Hepatocyte (in vitro differentiated cells): ENCODE data around the gene MRPL44. TPM values are rescaled to one million over a fixed set of nuclear protein-coding genes. Genes with fewer than 3 reads are reported as not detected.

Source experiments
- DNase-seq: peaks from one replicate; pipeline ENCODE4 v3.0.0-alpha.2; 2016; ENCODE audit warnings: low spot score
- H2AFZ ChIP-seq: fragments of 200-600 bp; sonication (generic); 2 replicates; pipeline ENCODE4 v1.6.0; 2016; ENCODE audit warnings: antibody characterized with exemption, mild to moderate bottlenecking
- H3K27ac ChIP-seq: fragments of 200-600 bp; sonication (generic); 2 replicates; pipeline ENCODE4 v1.5.1; 2016; ENCODE audit warnings: mild to moderate bottlenecking
- H3K27me3 ChIP-seq: fragments of 200-600 bp; sonication (generic); 2 replicates; pipeline ENCODE4 v1.6.1; 2016
- H3K36me3 ChIP-seq: fragments of 200-600 bp; sonication (generic); replicated peaks from 2 replicates; pipeline ENCODE4 v1.5.1; 2016; ENCODE audit warnings: low read depth; ENCODE audit not compliant: insufficient read depth
- H3K4me1 ChIP-seq: fragments of 200-600 bp; sonication (generic); 2 replicates; pipeline ENCODE4 v1.5.1; 2016; ENCODE audit warnings: mild to moderate bottlenecking, moderate library complexity; ENCODE audit not compliant: insufficient read depth
- H3K4me2 ChIP-seq: fragments of 200-600 bp; sonication (generic); 2 replicates; pipeline ENCODE4 v1.6.0; 2016
- H3K4me3 ChIP-seq: fragments of 200-600 bp; sonication (generic); 2 replicates; pipeline ENCODE4 v1.5.1; 2016; ENCODE audit warnings: mild to moderate bottlenecking
- H3K79me2 ChIP-seq: fragments of 200-600 bp; sonication (generic); 2 replicates; pipeline ENCODE4 v1.6.0; 2017; ENCODE audit warnings: mild to moderate bottlenecking
- H3K9me2 ChIP-seq: fragments of 200-600 bp; sonication (generic); replicated peaks from 2 replicates; pipeline ENCODE4 v1.6.0; 2017; ENCODE audit warnings: mild to moderate bottlenecking; ENCODE audit not compliant: insufficient read depth
- H3K9me3 ChIP-seq: fragments of 200-600 bp; sonication (generic); 2 replicates; pipeline ENCODE4 v1.5.1; 2016; ENCODE audit warnings: low read depth, mild to moderate bottlenecking
- H4K20me1 ChIP-seq: fragments of 200-600 bp; sonication (generic); 2 replicates; pipeline ENCODE4 v1.6.0; 2016; ENCODE audit warnings: mild to moderate bottlenecking; ENCODE audit not compliant: insufficient read depth, poor library complexity, severe bottlenecking
- EZH2 ChIP-seq: fragments of 200-600 bp; sonication (generic); IDR thresholded peaks from 2 replicates; pipeline ENCODE4 v1.6.1; 2016; ENCODE audit warnings: antibody characterized with exemption, mild to moderate bottlenecking, borderline replicate concordance
- EZH2phosphoT487 ChIP-seq: fragments of 200-600 bp; sonication (generic); IDR thresholded peaks from one replicate; pipeline ENCODE4 v1.6.1; 2018; ENCODE audit warnings: antibody characterized with exemption, mild to moderate bottlenecking, low read depth, moderate library complexity; ENCODE audit not compliant: unreplicated experiment, severe bottlenecking
- WGBS: methylation state at CpG from one replicate; pipeline ENCODE4 v1.1.6; 2016; ENCODE audit warnings: low lambda C conversion rate; ENCODE audit errors: missing lambda C conversion rate; 5-methylcytosine and 5-hydroxymethylcytosine counted together
- polyA plus RNA-seq: library from polyadenylated mRNA; unstranded; fragments of >200 nt; fragmentation: Nextera tagmentation; extraction: Ambion mirVana; gene quantifications from 2 replicates; pipeline ENCODE4 v1.2.1, GENCODE V29; 2016
- total RNA-seq: library from RNA; depleted of rRNA; stranded (reverse); fragments of >200 nt; gene quantifications from 2 replicates; pipeline ENCODE4 v1.2.3, GENCODE V29; 2014
- TF ChIP-seq, protein P1 (sequence below): fragments of 200-600 bp; sonication (generic); IDR thresholded peaks from 2 replicates; pipeline ENCODE4 v1.5.1; 2016; ENCODE audit warnings: antibody characterized with exemption, mild to moderate bottlenecking; ENCODE audit not compliant: poor library complexity

Gene MRPL44
- total and polyA plus RNA-seq, 2 experiments from 2014 or later, result 29.0 to 46.5 TPM

DNA sequence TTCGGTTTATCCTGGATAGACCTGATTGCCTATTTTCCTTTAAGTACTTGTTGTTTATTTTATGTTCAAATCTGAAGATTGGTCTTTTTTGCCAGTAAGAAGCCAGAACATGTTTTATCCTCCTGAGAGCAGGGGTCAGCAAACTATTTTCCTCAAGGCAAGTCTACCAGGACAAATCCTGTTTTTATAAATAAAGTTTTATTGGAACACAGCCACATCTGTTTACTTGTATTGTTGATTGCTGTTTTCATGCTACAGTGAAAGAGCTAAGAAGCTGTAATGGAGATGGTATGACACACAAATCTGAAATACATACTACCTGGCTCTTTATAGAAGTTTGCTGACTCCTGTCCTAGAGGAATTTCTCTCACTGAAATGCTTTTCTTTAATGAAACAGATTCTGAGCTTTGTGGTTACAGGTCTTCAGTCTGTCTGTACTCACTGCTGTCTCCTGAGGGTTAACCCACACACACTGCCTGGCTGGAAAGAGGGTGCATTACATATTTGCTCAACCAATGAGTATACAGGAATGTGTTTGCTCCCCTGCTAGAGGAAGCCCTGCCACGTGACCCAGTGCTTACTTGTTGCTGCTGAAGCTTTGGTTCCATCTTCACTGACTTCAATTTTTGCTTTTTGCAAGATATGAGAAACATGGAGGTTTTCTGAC, 22.6 kb downstream of the MRPL44 start:
- TF ChIP-seq, protein P1, sequence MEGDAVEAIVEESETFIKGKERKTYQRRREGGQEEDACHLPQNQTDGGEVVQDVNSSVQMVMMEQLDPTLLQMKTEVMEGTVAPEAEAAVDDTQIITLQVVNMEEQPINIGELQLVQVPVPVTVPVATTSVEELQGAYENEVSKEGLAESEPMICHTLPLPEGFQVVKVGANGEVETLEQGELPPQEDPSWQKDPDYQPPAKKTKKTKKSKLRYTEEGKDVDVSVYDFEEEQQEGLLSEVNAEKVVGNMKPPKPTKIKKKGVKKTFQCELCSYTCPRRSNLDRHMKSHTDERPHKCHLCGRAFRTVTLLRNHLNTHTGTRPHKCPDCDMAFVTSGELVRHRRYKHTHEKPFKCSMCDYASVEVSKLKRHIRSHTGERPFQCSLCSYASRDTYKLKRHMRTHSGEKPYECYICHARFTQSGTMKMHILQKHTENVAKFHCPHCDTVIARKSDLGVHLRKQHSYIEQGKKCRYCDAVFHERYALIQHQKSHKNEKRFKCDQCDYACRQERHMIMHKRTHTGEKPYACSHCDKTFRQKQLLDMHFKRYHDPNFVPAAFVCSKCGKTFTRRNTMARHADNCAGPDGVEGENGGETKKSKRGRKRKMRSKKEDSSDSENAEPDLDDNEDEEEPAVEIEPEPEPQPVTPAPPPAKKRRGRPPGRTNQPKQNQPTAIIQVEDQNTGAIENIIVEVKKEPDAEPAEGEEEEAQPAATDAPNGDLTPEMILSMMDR, result no peak
- TF ChIP-seq EZH2phosphoT487 (no peak), EZH2 (no peak)
- Histone ChIP-seq H3K27me3 (no peaks in the 10 kb centered on the region), H3K36me3 (no peaks in the 10 kb centered on the region), H2AFZ (no peak overlapping the region), H3K4me3 (no peak overlapping the region), H4K20me1 (no peaks in the 10 kb centered on the region), H3K4me2 (no peak overlapping the region), H3K4me1 (no peaks in the 10 kb centered on the region), H3K27ac (no peak overlapping the region), H3K9me2 (no peaks in the 10 kb centered on the region), H3K79me2 (no peaks in the 10 kb centered on the region), H3K9me3 (no peaks in the 10 kb centered on the region)
- DNase-seq, result no peak
- 84% methylated on average over 2 of the region's 2 CpGs for WGBS

DNA sequence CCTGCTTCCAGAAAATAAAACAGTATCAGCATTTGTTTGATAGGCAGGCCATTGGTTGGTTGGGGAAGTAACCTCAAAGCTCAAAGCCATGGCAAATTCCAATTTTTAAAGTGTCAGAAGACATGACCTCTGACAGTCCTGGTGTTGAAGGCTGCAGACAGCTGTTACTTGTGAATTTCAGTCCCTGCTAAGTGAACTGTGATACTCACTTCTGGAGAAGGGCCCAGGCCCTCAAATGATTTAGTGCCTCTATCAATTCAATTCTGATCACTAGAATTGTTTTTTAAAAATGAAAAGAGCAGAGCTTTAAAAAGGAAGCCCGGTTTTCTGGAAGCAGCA, 23.1 kb downstream of the MRPL44 start:
- H2AFZ ChIP-seq, result no peak overlapping the region
- TF ChIP-seq EZH2phosphoT487 (no peak), EZH2 (no peak)
- TF ChIP-seq, protein P1, result no peak
- no peaks in the 10 kb centered on the region for H3K36me3 ChIP-seq
- WGBS, result 88% methylated on average over 1 of the region's 1 CpG
- H3K9me2 ChIP-seq, result no peaks in the 10 kb centered on the region
- no peak overlapping the region for H3K4me2 ChIP-seq
- H3K79me2 ChIP-seq, result no peaks in the 10 kb centered on the region
- H3K4me1 ChIP-seq, result no peaks in the 10 kb centered on the region
- no peaks in the 10 kb centered on the region for H4K20me1 ChIP-seq
- H3K27ac ChIP-seq, result no peak overlapping the region
- no peak for DNase-seq
- no peaks in the 10 kb centered on the region for H3K27me3 ChIP-seq
- no peaks in the 10 kb centered on the region for H3K9me3 ChIP-seq
- no peak overlapping the region for H3K4me3 ChIP-seq

DNA sequence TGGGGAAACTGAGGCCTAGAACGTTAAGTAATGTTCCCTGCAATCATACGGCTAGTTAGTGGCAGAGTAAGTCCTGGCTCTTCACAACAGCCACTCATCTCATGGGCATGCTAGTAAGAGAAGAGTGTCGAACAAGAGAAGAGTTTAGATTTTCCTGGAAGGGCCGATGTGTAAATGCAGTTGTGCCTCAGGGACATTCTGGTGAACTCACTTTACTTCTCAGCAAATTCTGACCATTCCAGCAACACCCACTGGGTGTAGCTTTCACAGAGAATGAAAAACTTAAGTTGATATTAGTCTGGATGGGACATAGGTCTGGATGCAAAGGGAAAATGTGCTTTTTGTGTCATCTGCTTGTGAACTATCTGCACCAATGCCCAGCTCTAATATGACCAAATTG, 23.5 kb downstream of the MRPL44 start:
- Histone ChIP-seq H3K4me1 (no peaks in the 10 kb centered on the region), H4K20me1 (no peaks in the 10 kb centered on the region), H3K4me3 (no peak overlapping the region), H3K27ac (no peak overlapping the region), H3K9me3 (no peaks in the 10 kb centered on the region), H3K27me3 (no peaks in the 10 kb centered on the region), H3K79me2 (no peaks in the 10 kb centered on the region), H3K36me3 (no peaks in the 10 kb centered on the region), H2AFZ (no peak overlapping the region), H3K4me2 (no peak overlapping the region), H3K9me2 (no peaks in the 10 kb centered on the region)
- TF ChIP-seq EZH2phosphoT487, result no peak
- TF ChIP-seq EZH2, result no peak
- TF ChIP-seq, protein P1, result no peak
- no peak for DNase-seq
- 87% methylated on average over 4 of the region's 4 CpGs for WGBS

DNA sequence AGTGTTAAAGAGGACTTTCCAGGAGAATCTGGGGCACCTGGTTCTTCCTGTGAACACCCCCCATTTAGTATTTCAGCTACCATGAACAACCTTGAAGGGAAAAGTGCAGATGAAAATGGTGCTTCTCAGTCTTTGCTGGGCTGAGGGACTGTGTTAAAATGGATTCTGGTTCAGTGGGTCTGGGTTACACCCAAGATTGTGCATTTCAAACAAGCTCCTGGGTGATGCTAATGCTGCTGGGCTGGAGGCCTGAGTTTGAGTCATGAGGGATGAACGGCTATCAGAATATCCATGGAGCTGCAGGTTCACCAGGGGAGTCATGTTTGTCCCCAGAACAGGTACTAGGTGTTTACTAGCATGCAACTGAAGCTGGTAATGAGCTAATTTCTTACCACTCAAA, 24.0 kb downstream of the MRPL44 start:
- Histone ChIP-seq H3K27ac (no peak overlapping the region), H3K9me2 (no peaks in the 10 kb centered on the region), H3K4me1 (no peaks in the 10 kb centered on the region), H3K4me2 (no peak overlapping the region), H3K9me3 (no peaks in the 10 kb centered on the region), H3K36me3 (no peaks in the 10 kb centered on the region), H4K20me1 (no peaks in the 10 kb centered on the region), H3K27me3 (no peaks in the 10 kb centered on the region), H2AFZ (no peak overlapping the region), H3K79me2 (no peaks in the 10 kb centered on the region), H3K4me3 (no peak overlapping the region)
- no peak for DNase-seq
- TF ChIP-seq EZH2 (no peak), EZH2phosphoT487 (no peak)
- TF ChIP-seq, protein P1, result no peak
- WGBS, result 100% methylated on average over 1 of the region's 1 CpG
